ENCODE measurements around the gene MAML2.

- TF ChIP-seq CTCF (IDR thresholded peaks at IDR 0.05) (no peak), POLR2AphosphoS5 (IDR thresholded peaks at IDR 0.05; ENCODE audit: low read depth, low read length) (no peak), TCF7L2 (IDR thresholded peaks at IDR 0.05; ENCODE audit: low read depth, low read length) (no peak), SIN3A (IDR thresholded peaks at IDR 0.05; ENCODE audit: borderline replicate concordance, insufficient read depth, low read depth, low read length) (no peak)
- TF ChIP-seq, protein P1, sequence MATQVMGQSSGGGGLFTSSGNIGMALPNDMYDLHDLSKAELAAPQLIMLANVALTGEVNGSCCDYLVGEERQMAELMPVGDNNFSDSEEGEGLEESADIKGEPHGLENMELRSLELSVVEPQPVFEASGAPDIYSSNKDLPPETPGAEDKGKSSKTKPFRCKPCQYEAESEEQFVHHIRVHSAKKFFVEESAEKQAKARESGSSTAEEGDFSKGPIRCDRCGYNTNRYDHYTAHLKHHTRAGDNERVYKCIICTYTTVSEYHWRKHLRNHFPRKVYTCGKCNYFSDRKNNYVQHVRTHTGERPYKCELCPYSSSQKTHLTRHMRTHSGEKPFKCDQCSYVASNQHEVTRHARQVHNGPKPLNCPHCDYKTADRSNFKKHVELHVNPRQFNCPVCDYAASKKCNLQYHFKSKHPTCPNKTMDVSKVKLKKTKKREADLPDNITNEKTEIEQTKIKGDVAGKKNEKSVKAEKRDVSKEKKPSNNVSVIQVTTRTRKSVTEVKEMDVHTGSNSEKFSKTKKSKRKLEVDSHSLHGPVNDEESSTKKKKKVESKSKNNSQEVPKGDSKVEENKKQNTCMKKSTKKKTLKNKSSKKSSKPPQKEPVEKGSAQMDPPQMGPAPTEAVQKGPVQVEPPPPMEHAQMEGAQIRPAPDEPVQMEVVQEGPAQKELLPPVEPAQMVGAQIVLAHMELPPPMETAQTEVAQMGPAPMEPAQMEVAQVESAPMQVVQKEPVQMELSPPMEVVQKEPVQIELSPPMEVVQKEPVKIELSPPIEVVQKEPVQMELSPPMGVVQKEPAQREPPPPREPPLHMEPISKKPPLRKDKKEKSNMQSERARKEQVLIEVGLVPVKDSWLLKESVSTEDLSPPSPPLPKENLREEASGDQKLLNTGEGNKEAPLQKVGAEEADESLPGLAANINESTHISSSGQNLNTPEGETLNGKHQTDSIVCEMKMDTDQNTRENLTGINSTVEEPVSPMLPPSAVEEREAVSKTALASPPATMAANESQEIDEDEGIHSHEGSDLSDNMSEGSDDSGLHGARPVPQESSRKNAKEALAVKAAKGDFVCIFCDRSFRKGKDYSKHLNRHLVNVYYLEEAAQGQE (IDR thresholded peaks at IDR 0.05; ENCODE audit: insufficient read depth in 1 of 2, low read depth in 2 of 2, low read length in 1 of 2): no peak
These were observed 318.3 kb downstream of the MAML2 start for GRCh38 chr11:96024666-96025065.

All from Panc1 (cell line).